Ishikawa (cell line): ENCODE results near the gene STEAP3.

Experiments
- CEBPB ChIP-seq: IDR thresholded peaks from 2 replicates; pipeline ENCODE4 v1.6.1; 2012
- CREB1 ChIP-seq: IDR thresholded peaks from 2 replicates; pipeline ENCODE4 v1.6.1; 2012; ENCODE audit warnings: low read depth
- EGR1 ChIP-seq: IDR thresholded peaks from 2 replicates; pipeline ENCODE4 v1.6.1; 2012
- EP300 ChIP-seq: IDR thresholded peaks from 2 replicates; pipeline ENCODE4 v1.6.1; 2012; ENCODE audit warnings: borderline replicate concordance
- FOXM1 ChIP-seq: IDR thresholded peaks from 2 replicates; pipeline ENCODE4 v1.6.1; 2012; ENCODE audit warnings: low read depth, borderline replicate concordance
- MAX ChIP-seq: IDR thresholded peaks from 2 replicates; pipeline ENCODE4 v1.6.1; 2012
- NFIC ChIP-seq: IDR thresholded peaks from 2 replicates; pipeline ENCODE4 v1.6.1; 2012
- RAD21 ChIP-seq: IDR thresholded peaks from 2 replicates; pipeline ENCODE4 v1.6.1; 2012; ENCODE audit warnings: low read depth
- REST ChIP-seq: IDR thresholded peaks from 2 replicates; pipeline ENCODE4 v1.6.1; 2012; ENCODE audit warnings: low read depth, mild to moderate bottlenecking
- TAF1 ChIP-seq: IDR thresholded peaks from 2 replicates; pipeline ENCODE4 v1.6.1; 2012; ENCODE audit warnings: low read depth, mild to moderate bottlenecking
- TCF12 ChIP-seq: IDR thresholded peaks from 2 replicates; pipeline ENCODE4 v1.6.1; 2012; ENCODE audit warnings: low read depth
- TEAD4 ChIP-seq: IDR thresholded peaks from 2 replicates; pipeline ENCODE4 v1.6.1; 2012
- USF1 ChIP-seq: IDR thresholded peaks from 2 replicates; pipeline ENCODE4 v1.6.1; 2012
- YY1 ChIP-seq: IDR thresholded peaks from 2 replicates; pipeline ENCODE4 v1.6.1; 2012; ENCODE audit warnings: low read depth
- ZBTB7A ChIP-seq: IDR thresholded peaks from 2 replicates; pipeline ENCODE4 v1.6.1; 2012; ENCODE audit warnings: low read depth

The STEAP3 gene

GRCh38 chr2:119253760-119254600, 30.3 kb downstream of the STEAP3 start:
- no peak for TF ChIP-seq EP300
- no peak for TF ChIP-seq USF1
- TF ChIP-seq CEBPB = no peak
- no peak for TF ChIP-seq NFIC
- TF ChIP-seq FOXM1 = no peak

GRCh38 chr2:119254601-119255080, 31.0 kb downstream of the STEAP3 start:
- TF ChIP-seq TAF1 (no peak), EP300 (no peak), ZBTB7A (no peak), REST (no peak), CEBPB (no peak), FOXM1 (no peak)

- no peak for TF ChIP-seq USF1
Observed at GRCh38 chr2:119255760-119256581, 32.3 kb downstream of the STEAP3 start.

GRCh38 chr2:119256582-119256921, 32.9 kb downstream of the STEAP3 start:
- TF ChIP-seq CEBPB = no peak
- TF ChIP-seq CREB1 = no peak
- no peak for TF ChIP-seq EGR1
- no peak for TF ChIP-seq USF1
- no peak for TF ChIP-seq REST
- TF ChIP-seq TEAD4 = no peak
- no peak for TF ChIP-seq NFIC
- no peak for TF ChIP-seq ZBTB7A
- no peak for TF ChIP-seq TAF1
- no peak for TF ChIP-seq YY1

GRCh38 chr2:119257198-119257597, 33.6 kb downstream of the STEAP3 start:
- TF ChIP-seq CEBPB (no peak), CREB1 (no peak), EGR1 (no peak), USF1 (no peak), NFIC (no peak), ZBTB7A (no peak), FOXM1 (no peak), REST (no peak), MAX (no peak), RAD21 (no peak), YY1 (no peak), EP300 (no peak), TAF1 (no peak), TCF12 (no peak), TEAD4 (no peak)
